HG03066 (cell line): ENCODE results near the gene CRACDL.

ENCODE experiments used
- ATAC-seq: cut with Tn5 transposase; IDR thresholded peaks from one replicate; pipeline ENCODE4 v1.9.1; 2021; ENCODE audit warnings: low read depth; ENCODE audit not compliant: unreplicated experiment

The CRACDL gene

DNA sequence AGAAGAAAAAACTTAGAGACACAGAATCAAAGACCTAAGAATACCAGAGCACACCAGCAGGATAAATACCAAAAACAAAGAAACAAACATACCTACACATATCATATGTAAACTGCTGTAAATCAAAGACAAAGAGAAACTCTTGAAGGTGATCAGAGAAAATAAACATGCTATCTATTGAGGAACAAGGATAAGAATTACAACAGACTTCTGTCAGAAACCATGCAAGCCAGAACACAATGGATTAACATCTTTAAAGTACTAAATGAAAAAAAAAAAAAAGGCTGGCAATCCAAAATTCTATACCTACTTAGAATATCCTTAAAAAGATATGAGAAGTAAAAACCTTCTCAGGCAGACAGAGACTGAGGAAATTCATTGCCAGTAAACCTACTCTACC is 153.5 kb downstream of the CRACDL start:
- ATAC-seq = no peak

DNA sequence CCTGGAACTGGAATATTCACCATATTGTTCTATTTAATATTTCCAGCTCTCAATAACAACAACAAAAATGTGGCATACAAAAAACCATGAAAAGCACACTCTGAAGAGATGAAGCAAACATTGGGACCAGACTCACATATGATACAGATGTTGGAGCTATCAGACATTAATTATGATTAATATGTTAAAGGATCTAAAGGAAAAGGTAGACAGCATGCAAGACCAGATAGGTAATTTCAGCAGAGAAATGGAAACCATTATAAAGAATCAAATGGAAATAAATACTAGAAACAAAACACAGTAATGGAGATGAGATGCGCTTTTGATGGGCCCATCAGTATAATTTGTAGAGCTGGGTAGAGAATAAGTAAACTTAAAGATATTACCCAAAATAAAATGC is 154.2 kb downstream of the CRACDL start:
- no peak for ATAC-seq

DNA sequence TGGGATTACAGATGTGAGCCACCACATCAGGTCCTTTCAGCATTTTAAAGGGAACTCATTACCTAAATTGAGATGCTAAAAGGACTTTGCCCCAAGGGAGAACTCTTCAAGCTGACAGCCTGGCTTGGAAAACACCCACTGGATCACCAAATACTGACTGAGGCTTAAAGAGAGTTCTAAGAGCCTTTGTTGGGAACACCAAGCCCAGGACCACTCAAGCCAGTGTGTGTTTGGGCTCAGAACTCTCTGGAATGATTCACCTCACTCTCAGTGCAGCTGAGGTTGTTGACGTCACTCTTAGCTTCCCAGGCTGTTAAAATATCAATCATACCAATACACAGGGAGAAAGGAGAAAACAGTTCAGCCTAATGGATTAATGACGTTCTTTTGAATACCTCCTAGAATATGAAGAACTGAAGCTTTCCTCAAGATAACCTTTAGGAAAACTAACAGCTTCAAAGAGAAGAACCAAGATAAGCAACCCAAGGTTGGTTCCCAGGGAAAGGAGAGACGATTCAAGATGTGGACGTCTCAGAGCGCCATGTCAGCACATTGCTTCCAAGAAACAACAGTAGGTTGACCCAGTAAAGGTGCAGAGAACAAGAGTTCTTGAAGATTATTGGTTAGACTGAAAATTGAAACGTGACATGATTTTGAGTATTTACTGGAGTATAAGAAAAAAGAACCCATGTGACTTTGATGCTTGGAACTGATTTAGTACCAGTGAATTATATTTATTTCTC is 157.1 kb downstream of the CRACDL start:
- ATAC-seq = no peak

GRCh38 chr2:98778151-98778550 is 157.9 kb downstream of the CRACDL start:
- ATAC-seq = no peak

DNA sequence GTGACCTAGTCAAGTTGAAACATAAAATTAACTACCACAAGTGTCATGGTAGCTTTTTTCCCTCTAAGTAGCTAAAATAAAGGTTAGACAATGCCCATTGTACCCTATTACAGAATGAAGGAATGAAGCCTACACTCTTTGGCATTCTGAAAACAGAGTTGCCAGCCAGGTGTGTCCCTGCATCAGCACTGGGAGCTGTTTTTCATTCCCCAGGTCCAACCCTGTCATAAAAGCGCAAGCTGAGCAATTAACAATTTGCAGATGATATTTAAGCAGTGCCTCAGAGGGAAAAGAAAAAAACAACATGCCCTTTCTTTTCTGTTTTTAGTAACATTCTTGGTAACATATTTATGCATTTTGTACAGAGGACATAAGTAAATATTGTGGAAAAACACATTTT is 158.3 kb downstream of the CRACDL start:
- no peak for ATAC-seq

GRCh38 chr2:98777076-98777475 is 158.9 kb downstream of the CRACDL start:
- no peak for ATAC-seq

DNA sequence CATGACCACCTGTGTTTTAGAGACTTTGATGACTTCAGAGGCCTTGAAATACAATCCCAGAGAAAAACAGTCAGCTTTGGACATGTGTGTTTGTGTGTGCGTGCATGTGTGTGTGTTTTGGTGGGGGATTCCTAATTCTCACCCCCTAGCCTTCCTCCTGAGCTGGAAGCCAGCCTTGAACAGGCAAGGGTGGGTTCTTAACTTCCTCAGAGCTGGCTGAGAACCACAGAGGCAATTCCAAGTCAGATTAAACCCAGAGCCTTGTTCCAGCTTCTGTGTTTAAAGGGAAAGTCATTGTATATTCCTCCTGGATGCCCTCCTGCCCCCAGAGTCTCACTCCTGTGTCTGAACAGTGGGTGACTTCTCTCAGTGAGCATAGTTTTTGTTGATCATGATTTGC is 159.9 kb downstream of the CRACDL start:
- ATAC-seq = no peak

DNA sequence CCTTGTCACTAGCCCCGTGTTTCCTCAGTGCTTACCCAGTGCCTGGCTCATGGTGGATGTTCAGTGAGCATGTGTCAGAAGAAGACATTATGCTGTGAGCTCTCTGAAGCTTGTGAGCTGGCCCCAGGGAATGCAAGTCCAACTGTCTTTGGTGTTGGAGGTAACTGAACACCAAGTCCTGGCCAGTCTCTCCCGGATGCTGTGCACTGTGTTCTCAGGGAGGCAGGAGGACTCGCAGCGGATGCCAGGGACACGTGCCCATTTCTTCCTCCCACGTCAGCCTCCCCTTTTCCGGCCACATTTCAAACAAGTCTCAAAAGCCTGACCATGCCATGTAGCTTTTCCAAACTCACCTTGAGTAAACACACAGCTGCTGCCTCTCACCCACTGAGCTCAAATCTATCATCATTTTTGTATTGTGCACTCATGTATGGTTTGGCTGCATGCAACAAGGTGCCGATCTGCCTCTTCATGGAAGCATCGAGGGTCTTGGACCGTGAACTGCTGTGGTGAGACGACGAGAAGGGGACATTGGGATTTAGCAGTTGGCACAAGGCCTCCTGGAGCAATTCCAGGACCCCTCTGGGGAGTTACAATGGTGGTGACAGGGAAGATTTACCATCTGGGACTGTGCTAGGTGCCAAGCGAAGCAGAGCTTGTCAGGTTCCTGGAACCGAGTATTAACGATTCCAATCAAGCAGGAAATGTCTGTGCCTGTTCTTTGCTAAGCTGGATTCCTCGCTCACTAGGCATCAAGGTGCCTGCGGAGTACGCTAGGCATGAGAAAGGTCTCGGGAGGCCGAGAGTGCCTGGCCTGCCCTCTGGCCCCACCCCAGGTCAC is 160.7 kb downstream of the CRACDL start:
- ATAC-seq = no peak

DNA sequence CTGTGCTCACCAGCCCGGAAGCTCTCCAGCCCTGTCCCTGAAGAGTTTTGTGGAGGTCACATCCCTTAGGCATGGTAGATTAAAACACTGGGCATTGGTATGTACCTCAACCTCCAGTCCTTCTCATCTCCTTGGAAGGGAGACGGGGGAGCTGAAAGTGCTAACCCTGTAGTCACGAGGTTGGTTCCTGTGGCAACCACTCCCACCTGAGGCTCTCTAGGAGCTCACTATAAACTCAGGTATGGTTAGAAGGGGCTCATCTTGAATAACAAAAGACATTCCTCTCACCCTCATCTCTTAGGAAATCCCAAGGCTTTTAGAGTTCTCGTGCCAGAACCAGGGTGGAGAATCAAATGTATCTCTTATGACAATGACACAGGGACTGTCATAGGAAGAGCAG is 162.1 kb downstream of the CRACDL start:
- ATAC-seq = no peak

DNA sequence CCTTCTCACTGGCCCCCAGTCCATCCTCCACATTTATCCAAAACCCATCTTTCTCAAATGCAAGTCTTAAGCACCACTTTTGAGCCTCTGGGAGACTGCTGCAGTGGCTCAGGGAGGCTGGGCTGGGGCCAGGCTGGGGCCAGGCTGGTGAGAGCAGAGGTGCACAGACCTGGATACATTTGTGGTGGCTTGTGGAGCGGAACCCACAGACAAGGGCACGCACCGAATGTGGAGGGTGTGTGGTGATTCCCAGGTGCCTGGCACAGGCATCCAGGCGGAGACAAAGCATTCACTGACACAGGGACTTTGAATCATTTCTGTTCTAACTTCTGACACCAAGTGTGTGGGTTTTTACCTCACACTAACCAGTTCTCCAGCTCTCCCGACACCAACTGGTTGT is 162.9 kb downstream of the CRACDL start:
- no peak for ATAC-seq

DNA sequence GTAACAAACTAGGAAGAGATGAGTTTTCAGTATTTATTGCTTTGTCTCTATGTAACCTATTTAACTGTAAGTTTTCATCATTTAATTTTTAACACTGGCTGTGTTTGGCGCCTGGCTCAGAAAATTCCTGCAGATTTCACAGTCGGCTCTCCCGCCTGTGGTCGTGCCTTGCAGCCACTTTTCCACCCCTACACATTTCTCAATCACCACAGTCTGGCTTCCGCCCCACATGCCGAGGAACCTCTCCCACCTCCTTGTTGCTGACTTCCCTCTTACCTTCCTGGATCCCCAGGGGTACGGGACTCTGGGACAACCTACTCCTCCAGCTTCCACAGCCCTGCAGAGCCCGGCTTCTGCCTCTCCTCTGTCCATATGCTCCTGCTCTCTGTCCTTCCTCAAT is 163.5 kb downstream of the CRACDL start:
- no peak for ATAC-seq

GRCh38 chr2:98771721-98772524 is 164.1 kb downstream of the CRACDL start:
- ATAC-seq = no peak

DNA sequence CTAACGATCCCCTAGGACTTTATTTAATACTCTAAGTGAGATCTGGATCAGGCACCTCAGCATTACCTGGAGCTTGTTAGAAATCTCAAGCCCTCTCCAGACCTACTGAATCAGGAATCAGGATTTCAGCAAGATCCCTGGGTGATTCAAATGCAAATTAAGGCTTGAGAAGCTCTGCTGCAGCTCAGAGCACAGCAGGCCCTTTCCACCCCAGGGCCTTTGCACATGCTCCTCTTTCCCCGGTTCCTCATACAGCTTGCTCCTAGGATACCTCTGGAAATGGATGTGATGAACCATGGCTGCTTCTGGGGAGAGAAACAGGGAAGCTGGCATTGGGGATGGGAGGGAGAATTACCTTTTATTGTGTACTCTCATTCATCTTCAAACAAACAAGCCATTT is 164.8 kb downstream of the CRACDL start:
- ATAC-seq = no peak

DNA sequence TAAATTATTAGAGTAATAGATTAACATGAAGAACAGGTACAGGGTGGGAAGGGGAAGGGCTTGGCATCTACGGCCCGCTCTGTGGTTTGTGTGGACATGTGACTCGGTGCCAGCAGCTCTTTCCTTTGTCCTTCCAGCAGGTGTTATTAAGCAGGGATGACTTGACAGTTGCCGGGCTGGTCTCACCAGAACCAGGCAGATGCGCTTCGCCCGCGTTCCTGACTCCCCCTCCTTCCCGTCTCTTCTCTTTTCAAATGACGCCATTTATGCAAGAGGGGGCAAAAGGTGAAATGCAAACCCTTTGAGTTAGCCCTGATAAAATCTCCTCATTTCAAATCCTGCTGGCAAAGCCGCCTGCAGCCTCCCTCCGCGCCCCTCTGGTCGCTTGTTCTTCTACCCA is 166.2 kb downstream of the CRACDL start:
- ATAC-seq = no peak

GRCh38 chr2:98769114-98769476 is 166.9 kb downstream of the CRACDL start:
- no peak for ATAC-seq

- no peak for ATAC-seq
Observed at GRCh38 chr2:98768384-98769113, 167.5 kb downstream of the CRACDL start.

DNA sequence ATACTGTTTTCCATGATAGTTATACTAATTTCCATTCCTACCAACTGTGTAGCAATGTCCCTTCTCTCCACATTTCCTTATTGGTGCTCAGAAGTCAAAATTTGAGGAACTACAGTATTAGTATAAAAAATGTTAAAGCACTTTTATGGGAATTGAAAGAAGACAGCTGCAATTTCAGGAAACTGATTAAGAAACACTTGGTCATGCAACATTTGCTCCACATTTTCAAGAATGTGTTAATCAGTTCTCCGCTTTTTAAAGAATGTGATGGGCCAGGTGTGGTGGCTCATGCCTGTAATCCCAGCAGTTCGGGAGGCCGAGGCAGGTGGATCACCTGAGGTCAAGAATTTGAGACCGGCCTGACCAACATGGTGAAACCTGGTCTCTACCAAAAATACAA is 171.5 kb downstream of the CRACDL start:
- no peak for ATAC-seq

DNA sequence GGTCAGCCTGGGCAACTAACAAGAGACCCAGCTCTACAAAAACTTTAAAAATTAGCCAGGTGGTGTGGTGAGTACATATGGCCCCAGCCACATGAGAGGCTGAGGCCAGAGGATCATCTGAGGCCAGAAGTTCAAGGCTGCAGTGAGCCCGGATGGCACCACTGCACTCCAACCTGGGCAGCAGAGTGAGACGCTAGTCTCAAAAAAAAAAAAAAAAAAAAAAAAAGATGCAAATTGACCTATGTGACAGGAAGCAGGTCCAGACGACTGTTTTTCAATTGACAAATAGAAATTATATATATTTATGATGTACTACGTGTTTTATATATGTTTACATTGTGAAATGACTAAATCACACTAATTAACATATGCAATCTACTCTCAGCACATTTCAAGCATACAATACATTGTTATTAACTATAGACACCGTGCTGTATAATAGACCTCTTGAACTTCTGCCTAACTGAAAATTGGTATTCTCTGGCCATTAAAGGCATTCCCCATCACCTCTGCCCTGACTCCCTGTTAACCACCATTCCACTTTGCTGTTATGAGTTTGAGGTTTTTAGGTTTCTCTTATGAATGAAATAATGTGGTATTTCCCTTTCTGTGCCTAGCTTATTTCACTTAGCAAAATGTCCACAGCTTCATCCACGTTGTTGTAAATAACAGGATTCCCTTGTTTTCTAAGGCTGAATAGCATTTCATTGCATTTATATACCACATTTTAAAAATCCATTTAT is 172.6 kb downstream of the CRACDL start:
- no peak for ATAC-seq

GRCh38 chr2:98761909-98762308 is 174.1 kb downstream of the CRACDL start:
- ATAC-seq = no peak

DNA sequence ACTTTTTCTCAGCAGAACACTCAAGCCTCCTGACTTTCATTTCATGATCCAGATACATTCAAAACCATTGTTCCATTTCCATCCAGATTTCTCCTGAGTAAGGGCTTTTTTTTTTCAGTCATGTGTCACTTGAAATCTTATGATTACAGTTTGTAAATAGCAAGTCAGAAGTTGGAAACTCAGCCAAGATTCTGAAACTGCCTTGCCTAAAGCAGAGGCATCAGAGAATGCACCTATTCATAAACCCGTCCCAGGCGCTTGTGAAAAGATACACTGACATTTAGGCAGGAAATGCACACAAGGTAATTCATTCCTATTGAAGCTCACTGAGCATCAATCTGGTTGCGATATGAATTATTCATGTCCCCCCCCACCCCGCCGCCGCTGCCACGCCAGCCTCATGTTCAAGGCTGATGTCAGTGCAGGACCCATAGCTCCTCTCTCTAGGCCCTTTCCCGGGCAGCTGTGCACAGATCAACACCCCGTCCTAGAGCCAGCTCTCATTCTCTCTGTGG is 174.7 kb downstream of the CRACDL start:
- ATAC-seq = no peak
